Stimulated activated CD8-positive, alpha-beta memory T cell treated with anti-CD3 and anti-CD28 coated beads, Interleukin-2, amount 100 ng/mL, for 48 hours (primary cell): ENCODE data around the gene LATS1.
"Not testable (repeated sequence)": the region's sequence is repeated elsewhere in the genome, so short reads cannot be mapped to it uniquely, and the experiment has no call there.

Source experiments
- DNase-seq, 2 donors: peaks; one replicate each; pipeline ENCODE4 v3.0.0-alpha.2; 2020; ENCODE audit warnings: low read depth in 2 of 2

Gene LATS1

GRCh38 chr6:149728499-149729234 is 10.8 kb upstream of the LATS1 start:
- DNase-seq = no peak

DNA sequence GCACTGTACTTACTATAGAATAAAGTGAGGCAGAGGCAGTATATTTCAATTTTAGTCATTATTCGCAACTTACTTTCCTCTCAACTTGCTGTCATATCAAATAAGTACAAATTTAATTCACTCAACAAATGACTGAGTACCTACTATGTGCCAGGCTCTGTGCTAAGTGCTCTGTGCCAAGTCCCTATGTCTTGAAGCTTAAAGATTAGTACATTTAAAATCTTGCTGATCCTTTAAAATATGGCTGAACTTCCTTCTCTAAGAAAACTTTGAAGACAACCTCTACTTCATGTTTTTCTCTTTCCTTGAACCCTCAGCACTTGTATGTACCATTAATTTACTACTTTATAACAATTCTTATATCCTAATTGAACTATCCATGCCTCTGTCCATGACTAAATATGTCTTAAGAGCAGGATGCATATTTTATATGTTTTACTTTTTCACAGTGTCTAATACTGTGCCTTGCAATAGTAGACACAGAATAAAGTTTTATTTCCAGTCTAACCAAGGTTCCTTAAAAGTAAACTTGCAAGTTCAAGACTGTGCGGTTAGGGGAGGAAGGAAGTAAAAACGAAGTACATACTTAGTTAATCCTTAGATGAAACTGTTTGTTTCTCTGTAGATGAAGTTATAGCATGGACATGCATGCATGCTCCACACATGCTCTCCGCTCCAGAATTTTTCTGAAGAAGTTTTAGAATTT is 10.0 kb upstream of the LATS1 start:
- DNase-seq = no peak

- DNase-seq = no peak
Measured at GRCh38 chr6:149725785-149726184, 7.9 kb upstream of the LATS1 start.

DNA sequence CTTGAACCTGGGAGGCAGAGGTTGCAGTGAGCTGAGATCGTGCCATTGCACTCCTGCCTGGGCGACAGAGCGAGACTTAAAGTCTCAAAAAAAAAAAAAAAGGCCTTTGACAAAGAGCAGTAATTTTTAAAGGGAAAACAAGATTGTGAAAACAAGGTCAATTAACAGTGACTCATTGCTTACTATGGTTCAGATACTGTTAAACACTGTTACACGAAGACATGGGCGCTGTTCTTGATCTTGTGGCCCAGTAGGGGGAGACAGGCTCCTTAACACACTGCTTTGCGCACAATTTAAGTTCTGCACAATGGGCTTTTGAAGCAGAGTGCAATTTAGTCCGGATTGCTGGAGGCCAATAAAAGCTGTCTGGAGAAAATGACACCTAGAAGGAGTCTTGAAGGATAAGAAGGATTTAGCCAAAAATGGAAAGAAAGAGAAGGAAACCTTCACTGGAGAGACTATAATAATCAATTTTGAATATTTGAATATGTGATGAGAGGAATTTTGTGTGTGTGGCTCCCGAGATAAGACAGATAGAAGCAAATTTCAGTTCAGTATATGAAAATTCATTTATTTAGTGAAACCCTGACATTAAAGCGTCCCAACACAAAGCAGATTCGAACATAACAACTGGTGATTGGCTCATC is 6.0 kb upstream of the LATS1 start:
- DNase-seq = no peak

GRCh38 chr6:149723262-149723661 is 5.4 kb upstream of the LATS1 start:
- DNase-seq = no peak

DNA sequence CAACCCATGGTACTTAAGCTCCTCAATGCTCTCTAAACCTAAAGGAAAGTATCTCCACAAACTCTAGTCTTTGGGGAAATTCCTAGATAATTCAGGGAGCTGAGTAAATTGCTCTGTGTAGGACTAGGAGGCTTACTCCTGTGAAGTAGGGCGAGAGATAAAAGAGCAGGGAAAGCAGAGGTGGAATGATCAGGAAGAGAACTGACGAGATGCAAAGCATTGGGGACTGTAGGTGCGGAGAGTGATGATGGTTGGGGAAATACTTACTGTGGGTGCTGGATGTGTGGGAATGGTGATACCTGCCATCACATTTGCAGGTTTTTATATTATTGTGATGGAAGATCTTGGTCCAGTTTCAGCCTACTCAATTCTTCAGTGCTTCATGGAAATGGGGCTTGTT is 1.6 kb upstream of the LATS1 start:
- DNase-seq = no peak

DNA sequence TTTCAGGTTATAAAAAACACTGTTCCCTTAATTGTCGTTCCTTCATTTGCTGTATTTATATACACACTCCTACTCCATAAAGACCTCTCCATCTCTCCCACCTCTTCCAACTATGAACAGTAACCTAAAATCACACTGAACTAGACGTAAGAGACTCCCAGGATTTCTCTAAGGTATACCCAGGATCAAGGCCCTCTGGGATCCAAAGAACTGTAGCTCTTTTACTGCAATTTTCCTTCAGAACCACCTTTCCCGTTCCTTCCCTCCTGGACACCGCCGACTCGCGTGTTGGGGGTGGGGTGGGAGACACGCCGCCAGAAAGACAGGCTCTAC is 680 bp downstream of the LATS1 start:
- no peak for DNase-seq

DNA sequence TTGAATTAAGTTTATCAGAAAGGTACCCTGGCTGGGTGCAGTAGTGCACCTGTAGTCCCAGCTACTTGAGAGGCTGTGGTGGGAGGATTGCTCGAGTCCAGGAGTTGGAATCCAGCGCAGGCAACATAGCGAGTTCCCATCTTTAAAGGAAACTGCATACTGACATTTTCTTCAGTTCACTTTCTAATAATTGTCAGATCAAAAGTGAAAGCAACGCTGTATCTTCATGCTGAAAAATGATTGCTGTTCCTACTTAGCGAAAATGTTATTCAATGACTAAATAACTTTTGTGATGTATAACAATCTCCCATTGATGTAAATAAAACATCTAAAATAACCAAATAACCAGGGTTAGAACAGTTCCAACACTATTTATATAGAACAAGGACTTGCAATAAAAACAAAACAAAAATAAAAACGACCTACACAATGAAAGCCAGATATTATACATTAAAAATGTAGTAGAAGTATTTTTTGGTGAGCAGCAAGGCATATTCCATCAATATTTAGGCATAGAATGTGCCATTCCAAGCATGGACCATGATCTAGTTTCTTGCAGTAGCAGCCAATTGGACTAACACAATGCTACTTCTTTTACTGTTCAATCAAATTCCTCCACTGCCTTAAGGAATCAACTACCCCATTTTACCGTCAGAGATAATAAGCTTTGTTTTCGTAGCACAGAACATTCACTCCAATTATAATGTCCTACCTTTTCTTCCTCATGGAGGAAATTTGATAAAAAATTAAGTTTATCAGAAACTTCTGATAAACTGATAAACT is 1.5 kb downstream of the LATS1 start:
- no peak for DNase-seq

- no peak for DNase-seq
Measured at GRCh38 chr6:149714442-149714841, 3.5 kb downstream of the LATS1 start.

DNA sequence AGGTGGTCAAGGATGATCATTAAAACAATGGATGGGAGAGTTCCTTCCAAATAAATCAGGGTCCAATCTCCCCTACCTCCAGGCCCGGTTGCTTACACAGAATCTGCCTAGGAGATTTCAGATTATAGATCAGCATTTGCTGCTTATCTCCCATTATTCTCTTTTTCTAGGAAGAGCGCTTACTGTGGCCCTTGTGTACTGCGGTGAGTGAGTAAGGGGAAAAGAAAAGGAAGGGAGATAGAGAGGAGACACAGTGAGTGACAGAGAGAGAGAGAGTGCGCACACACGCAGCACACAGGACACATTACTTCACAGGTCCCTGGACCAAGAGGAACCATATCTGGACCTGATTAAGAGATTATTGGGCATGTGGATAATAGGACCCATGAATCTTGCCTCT is 6.2 kb downstream of the LATS1 start:
- no peak for DNase-seq

GRCh38 chr6:149701714-149702113 is 16.2 kb downstream of the LATS1 start:
- no peak for DNase-seq

DNA sequence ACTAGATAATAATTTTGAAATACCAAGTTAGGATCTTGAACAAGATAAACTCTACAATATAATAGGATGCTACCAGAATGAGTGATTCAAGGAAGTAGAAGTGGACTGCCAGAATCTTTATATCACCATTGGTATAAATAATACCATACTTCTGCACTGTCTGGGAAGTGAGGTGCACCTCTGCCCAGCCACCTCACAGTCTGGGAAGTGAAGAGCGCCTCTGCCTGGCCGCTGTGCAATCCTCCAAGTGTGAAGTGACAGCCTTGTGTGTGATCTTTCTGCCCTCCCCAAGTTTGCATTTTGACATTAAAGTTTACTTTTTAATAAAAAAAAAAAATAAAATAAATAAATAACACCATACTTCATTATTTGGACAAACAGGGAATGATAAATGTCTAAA is 18.8 kb downstream of the LATS1 start:
- DNase-seq = no peak

GRCh38 chr6:149698175-149698574 is 19.7 kb downstream of the LATS1 start:
- DNase-seq = no peak

DNA sequence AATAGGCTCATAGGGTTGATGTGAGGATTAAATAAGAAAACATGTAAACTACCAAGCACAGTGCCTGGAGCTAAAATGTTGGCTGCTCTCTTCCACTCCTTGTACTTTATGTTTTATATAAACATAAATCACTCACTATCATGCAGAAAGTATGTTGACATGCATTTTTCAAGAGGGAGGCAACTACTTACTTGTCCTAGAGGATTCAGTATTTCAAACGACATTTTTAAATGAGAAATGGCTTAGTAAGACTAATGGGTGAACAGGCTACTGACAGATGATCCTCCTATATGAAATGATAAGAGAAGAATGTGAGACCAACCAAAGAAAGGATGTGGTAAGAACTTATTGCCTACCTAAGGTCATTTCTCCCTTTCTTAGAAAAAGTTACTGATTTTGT is 21.0 kb downstream of the LATS1 start:
- no peak for DNase-seq

GRCh38 chr6:149694921-149695320 is 23.0 kb downstream of the LATS1 start:
- DNase-seq = no peak

- no peak for DNase-seq
Measured at GRCh38 chr6:149691201-149691600, 26.7 kb downstream of the LATS1 start.

- DNase-seq = no peak
Measured at GRCh38 chr6:149686230-149686629, 31.7 kb downstream of the LATS1 start.

DNA sequence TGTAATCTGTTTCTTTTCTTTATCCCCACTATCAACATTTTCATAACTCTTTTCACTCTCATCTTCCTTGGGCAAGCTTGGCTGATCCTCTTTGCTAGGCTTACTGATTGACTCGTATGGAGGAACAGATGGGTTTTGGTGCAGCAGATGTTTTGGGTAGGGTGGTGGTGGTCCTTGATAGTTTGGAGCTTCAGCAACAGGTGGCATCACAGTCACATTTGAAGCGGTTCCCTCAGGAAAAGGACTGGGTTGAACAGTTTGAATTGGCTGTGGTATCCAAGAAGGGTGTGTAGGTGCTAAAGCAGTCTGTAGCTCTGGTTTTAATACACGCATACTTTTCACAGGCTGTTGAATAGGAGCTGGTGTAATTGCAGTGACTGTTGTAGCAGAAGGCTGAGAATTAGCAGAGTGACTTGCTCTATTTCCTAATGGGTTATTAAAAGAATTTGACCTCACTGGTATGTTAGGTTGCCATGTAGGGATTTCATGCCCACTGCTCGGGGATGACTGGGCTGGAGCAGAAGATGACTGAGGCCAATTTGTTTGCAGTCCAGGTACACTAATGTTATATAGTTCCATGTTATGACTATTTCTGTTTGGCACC is 34.5 kb downstream of the LATS1 start:
- no peak for DNase-seq

GRCh38 chr6:149681845-149682244 is 36.1 kb downstream of the LATS1 start:
- not testable (repeated sequence) for DNase-seq

- DNase-seq = no peak
Measured at GRCh38 chr6:149681209-149681608, 36.7 kb downstream of the LATS1 start.

- DNase-seq = no peak
Measured at GRCh38 chr6:149680503-149680902, 37.4 kb downstream of the LATS1 start.

- not testable (repeated sequence) for DNase-seq
Measured at GRCh38 chr6:149672265-149672664, 45.6 kb downstream of the LATS1 start.
